GM23338 (cell line): ENCODE data around the gene TRPM3. TPM values are rescaled to one million over a fixed set of nuclear protein-coding genes. Genes with fewer than 3 reads are reported as not detected.

Source experiments
- ATAC-seq: fragments of 200-7000 bp; cut with Tn5 transposase; 3 replicates; pipeline ENCODE4 v1.9.1; 2020
- DNase-seq: peaks from one replicate; pipeline ENCODE4 v3.0.0-alpha.2; 2015; ENCODE audit warnings: low spot score
- H2AFZ ChIP-seq: fragments of 200-600 bp; sonication (generic); 2 replicates; pipeline ENCODE4 v1.8.0; 2016; ENCODE audit warnings: antibody characterized with exemption, mild to moderate bottlenecking, moderate library complexity
- H3F3A ChIP-seq: fragments of 200-600 bp; sonication (generic); replicated peaks from 2 replicates; pipeline ENCODE4 v1.8.0; 2017; ENCODE audit warnings: antibody characterized with exemption, mixed run types, low read depth
- H3K27ac ChIP-seq: fragments of 200-600 bp; sonication (generic); 2 replicates; pipeline ENCODE4 v1.6.1; 2016; ENCODE audit warnings: low read depth
- H3K27me3 ChIP-seq: fragments of 200-600 bp; sonication (generic); 2 replicates; pipeline ENCODE4 v1.8.0; 2016; ENCODE audit warnings: mild to moderate bottlenecking, mixed run types, moderate library complexity; ENCODE audit not compliant: insufficient read depth
- H3K36me3 ChIP-seq: fragments of 200-600 bp; sonication (generic); 2 replicates; pipeline ENCODE4 v1.8.0; 2016; ENCODE audit warnings: mild to moderate bottlenecking; ENCODE audit not compliant: insufficient read depth
- H3K4me1 ChIP-seq: fragments of 200-600 bp; sonication (generic); 2 replicates; pipeline ENCODE4 v1.8.0; 2016; ENCODE audit warnings: mild to moderate bottlenecking, moderate library complexity; ENCODE audit not compliant: insufficient read depth
- H3K4me2 ChIP-seq: fragments of 200-600 bp; sonication (generic); 2 replicates; pipeline ENCODE4 v1.7.1; 2017; ENCODE audit warnings: mixed run types
- H3K4me3 ChIP-seq: fragments of 200-600 bp; sonication (generic); 2 replicates; pipeline ENCODE4 v1.6.1; 2016; ENCODE audit warnings: mixed run types
- H3K79me2 ChIP-seq: fragments of 200-600 bp; sonication (generic); replicated peaks from 2 replicates; pipeline ENCODE4 v1.8.0; 2017; ENCODE audit warnings: mild to moderate bottlenecking; ENCODE audit not compliant: insufficient read depth
- H3K9me2 ChIP-seq: fragments of 200-600 bp; sonication (generic); 2 replicates; pipeline ENCODE4 v1.8.0; 2017; ENCODE audit not compliant: insufficient read depth
- H4K20me1 ChIP-seq: fragments of 200-600 bp; sonication (generic); replicated peaks from 2 replicates; pipeline ENCODE4 v1.8.0; 2017; ENCODE audit warnings: mild to moderate bottlenecking; ENCODE audit not compliant: insufficient read depth
- H3K27ac Mint-ChIP-seq: 2 replicates; pipeline ENCODE4 v1.8.0; 2020; ENCODE audit warnings: inconsistent platforms, mild to moderate bottlenecking, moderate library complexity, mixed read lengths
- H3K27me3 Mint-ChIP-seq: 3 replicates; pipeline ENCODE4 v1.8.0; 2022; ENCODE audit warnings: low read depth, mild to moderate bottlenecking, moderate library complexity, mixed read lengths, inconsistent platforms; ENCODE audit not compliant: insufficient read depth, poor library complexity
- H3K36me3 Mint-ChIP-seq: 3 replicates; pipeline ENCODE4 v1.8.0; 2021; ENCODE audit warnings: low read depth, mild to moderate bottlenecking, inconsistent platforms, moderate library complexity, mixed read lengths
- H3K4me1 Mint-ChIP-seq: 3 replicates; pipeline ENCODE4 v1.8.0; 2020; ENCODE audit warnings: mild to moderate bottlenecking, inconsistent platforms, mixed read lengths
- H3K4me3 Mint-ChIP-seq: 3 replicates; pipeline ENCODE4 v1.8.0; 2021; ENCODE audit warnings: moderate library complexity, mild to moderate bottlenecking, inconsistent platforms, mixed read lengths
- H3K9me3 Mint-ChIP-seq: 3 replicates; pipeline ENCODE4 v1.8.0; 2020; ENCODE audit warnings: moderate library complexity, mild to moderate bottlenecking, inconsistent platforms, mixed read lengths
- CREB1 ChIP-seq: fragments of 250-450 bp; sonication (Bioruptor Pico); IDR thresholded peaks from 2 replicates; pipeline ENCODE4 v1.5.0; 2020; ENCODE audit warnings: low read depth, mild to moderate bottlenecking, moderate library complexity
- CTCF ChIP-seq, 2 experiments: fragments of 200-600 bp in 1 of 2; sonication (generic) in 1 of 2; conservative IDR thresholded peaks; 2 replicates each; pipeline versions ENCODE4 v1.5.1 to v1.6.1; 2016 to 2017; ENCODE audit warnings: antibody characterized with exemption in 2 of 2, low read depth in 2 of 2, mild to moderate bottlenecking in 2 of 2, moderate library complexity in 1 of 2
- ETS1 ChIP-seq: IDR thresholded peaks from 2 replicates; pipeline ENCODE4 v1.6.1; 2016; ENCODE audit warnings: antibody characterized with exemption
- EZH2 ChIP-seq: fragments of 200-600 bp; sonication (generic); IDR thresholded peaks from one replicate; pipeline ENCODE4 v1.8.0; 2017; ENCODE audit warnings: antibody characterized with exemption, mild to moderate bottlenecking, low read depth; ENCODE audit not compliant: unreplicated experiment
- EZH2phosphoT487 ChIP-seq: fragments of 200-600 bp; sonication (generic); IDR thresholded peaks from one replicate; pipeline ENCODE4 v1.8.1; 2018; ENCODE audit warnings: antibody characterized with exemption; ENCODE audit not compliant: unreplicated experiment
- JUNB ChIP-seq: IDR thresholded peaks from one replicate; pipeline ENCODE4 v1.6.1; 2016; ENCODE audit warnings: antibody characterized with exemption; ENCODE audit not compliant: unreplicated experiment
- NANOG ChIP-seq: IDR thresholded peaks from 2 replicates; pipeline ENCODE4 v1.6.1; 2016; ENCODE audit warnings: antibody characterized with exemption, borderline replicate concordance
- POLR2AphosphoS5 ChIP-seq: IDR thresholded peaks from 2 replicates; pipeline ENCODE4 v1.6.1; 2016; ENCODE audit warnings: antibody characterized with exemption, low read depth
- REST ChIP-seq: IDR thresholded peaks from one replicate; pipeline ENCODE4 v1.6.1; 2018; ENCODE audit warnings: antibody characterized with exemption; ENCODE audit not compliant: unreplicated experiment
- STAT1 ChIP-seq: IDR thresholded peaks from one replicate; pipeline ENCODE4 v1.6.1; 2016; ENCODE audit warnings: antibody characterized with exemption; ENCODE audit not compliant: unreplicated experiment
- ZNF114 ChIP-seq: fragments of 250-450 bp; sonication (Bioruptor Pico); IDR thresholded peaks from 2 replicates; pipeline ENCODE4 v1.5.0; 2020; ENCODE audit warnings: mild to moderate bottlenecking, moderate library complexity
- ZNF331 ChIP-seq: fragments of 250-450 bp; sonication (Bioruptor Pico); IDR thresholded peaks from 2 replicates; pipeline ENCODE4 v1.5.0; 2020; ENCODE audit warnings: low read depth, mild to moderate bottlenecking, moderate library complexity
- polyA plus RNA-seq: library from polyadenylated mRNA; unstranded; fragments of >200 nt; fragmentation: Nextera tagmentation; extraction: Ambion mirVana; gene quantifications from 2 replicates; pipeline ENCODE4 v1.2.1, GENCODE V29; 2016
- total RNA-seq: library from RNA; depleted of rRNA; stranded (reverse); fragments of >200 nt; shearing (Covaris generic); gene quantifications from 2 replicates; pipeline ENCODE4 v1.2.3, GENCODE V29; 2014

TRPM3 gene
- total and polyA plus RNA-seq, 2 experiments from 2014 or later, result 2.8 to 8.2 TPM

GRCh38 chr9:70935856-70936255, 185.6 kb downstream of the TRPM3 start (continued):
- TF ChIP-seq REST (no peak), STAT1 (no peak), ETS1 (no peak), EZH2 (no peak), NANOG (no peak), ZNF331 (CRISPR knock-in tag) (no peak), POLR2AphosphoS5 (no peak), EZH2phosphoT487 (no peak)

GRCh38 chr9:70934642-70935041, 186.8 kb downstream of the TRPM3 start:
- Histone ChIP-seq H3K4me2 (no peak overlapping the region), H3K36me3 (no peaks in the 10 kb centered on the region), H3K79me2 (no peaks in the 10 kb centered on the region), H4K20me1 (no peaks in the 10 kb centered on the region), H2AFZ (no peak overlapping the region), H3K27me3 (no peaks in the 10 kb centered on the region), H3K9me2 (no peaks in the 10 kb centered on the region; the same call in none of the 2 replicates), H3F3A (no peaks in the 10 kb centered on the region), H3K4me3 (no peak overlapping the region), H3K27ac (no peak overlapping the region), H3K4me1 (peaks cover 19% of the 10 kb centered on the region)
- Mint-ChIP-seq H3K27ac (no peak overlapping the region), H3K4me3 (no peak overlapping the region), H3K27me3 (no peaks in the 10 kb centered on the region), H3K9me3 (no peaks in the 10 kb centered on the region), H3K4me1 (peaks cover 18% of the 10 kb centered on the region; the same call in 2 of the 3 replicates), H3K36me3 (no peaks in the 10 kb centered on the region)
- ATAC-seq, result no peak
- TF ChIP-seq CREB1 (CRISPR knock-in tag), result no peak
- TF ChIP-seq ZNF114 (CRISPR knock-in tag), result no peak
- no peak for TF ChIP-seq STAT1
- no peak for TF ChIP-seq ZNF331 (CRISPR knock-in tag)
- TF ChIP-seq EZH2, result no peak
- TF ChIP-seq POLR2AphosphoS5, result no peak
- no peak for DNase-seq

- no peak overlapping the region for H3K4me2 ChIP-seq
- Mint-ChIP-seq H3K4me1 (peaks cover 12% of the 10 kb centered on the region; the same call in 2 of the 3 replicates), H3K27ac (no peak overlapping the region), H3K9me3 (no peaks in the 10 kb centered on the region), H3K4me3 (no peak overlapping the region), H3K36me3 (0 out of 3 replicates have a peak, but pooled peaks cover 2% of the 10 kb centered on the region), H3K27me3 (no peaks in the 10 kb centered on the region)
- DNase-seq (no peak), ATAC-seq (no peak)
- no peaks in the 10 kb centered on the region for H4K20me1 ChIP-seq
- no peak overlapping the region for H3K27ac ChIP-seq
- H3K79me2 ChIP-seq, result no peaks in the 10 kb centered on the region
- H2AFZ ChIP-seq, result no peak overlapping the region
- no peak overlapping the region for H3K4me3 ChIP-seq
- H3K4me1 ChIP-seq, result peaks cover 14% of the 10 kb centered on the region
- no peaks in the 10 kb centered on the region for H3K27me3 ChIP-seq
- H3F3A ChIP-seq, result no peaks in the 10 kb centered on the region
- H3K36me3 ChIP-seq, result no peaks in the 10 kb centered on the region
- no peaks in the 10 kb centered on the region; the same call in none of the 2 replicates for H3K9me2 ChIP-seq
- TF ChIP-seq NANOG (no peak), ETS1 (no peak), EZH2phosphoT487 (no peak), STAT1 (no peak), ZNF331 (CRISPR knock-in tag) (no peak), JUNB (no peak), CTCF (conservative IDR thresholded peaks at IDR 0.05; ENCODE audit: low read depth in 2 of 2) (no peak), CREB1 (CRISPR knock-in tag) (no peak), POLR2AphosphoS5 (no peak), ZNF114 (CRISPR knock-in tag) (no peak)
Observed at GRCh38 chr9:70933321-70933720, 188.1 kb downstream of the TRPM3 start.
